Adrenal gland (tissue), 5 donors: Measurements from ENCODE around the gene PKP1.

Source experiments
- CTCF ChIP-seq, 6 experiments: fragments of 450-650 bp in 4 of 6; fragments of 200-600 bp in 2 of 6; sonication (generic) in 1 of 6; IDR thresholded peaks; 1 replicate in 5 of 6; 2 replicates in 1 of 6; pipeline versions ENCODE4 v1.5.1 to v1.8.0; 2016 to 2021; ENCODE audit warnings: antibody characterized with exemption in 6 of 6, mild to moderate bottlenecking in 2 of 6, moderate library complexity in 1 of 6
- POLR2A ChIP-seq, 2 donors: fragments of 450-650 bp; IDR thresholded peaks; one replicate each; pipeline ENCODE4 v1.6.1; 2017; ENCODE audit warnings: antibody characterized with exemption in 2 of 2, mild to moderate bottlenecking in 2 of 2, moderate library complexity in 1 of 2
- donor health status: DM: no; HTN: no; CAD: no.

- TF ChIP-seq POLR2A (IDR thresholded peaks at IDR 0.05) = no peak
- TF ChIP-seq CTCF (IDR thresholded peaks at IDR 0.05) = no peak
Observed at GRCh38 chr1:201300641-201301040, 17.3 kb downstream of the PKP1 start.
